ENCODE results near the gene RASGRP1.
A peak's percentile ranks its signal among the peaks of the same experiment; 100 is the strongest.

Gene RASGRP1

DNA sequence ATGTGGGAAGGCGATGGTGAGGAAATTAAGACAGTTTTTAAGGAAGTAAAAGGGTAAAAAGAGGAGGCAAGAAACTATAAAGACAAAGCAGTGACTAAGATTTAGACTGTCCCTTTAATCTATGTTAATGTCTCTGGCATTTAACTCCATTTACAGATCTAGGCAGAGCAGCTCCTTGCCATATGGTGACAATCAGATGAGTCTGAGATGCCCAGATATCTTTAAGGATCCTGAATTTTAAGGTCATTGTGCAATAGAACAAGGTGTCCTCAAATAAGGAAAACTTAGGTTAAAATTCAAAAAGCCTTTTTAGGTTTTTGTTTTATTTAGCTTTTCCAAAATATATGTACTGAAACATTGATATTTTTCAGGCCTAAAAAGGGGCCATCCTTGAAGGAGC is 24.1 kb downstream of the RASGRP1 start:
- intact Hi-C loops (cut with DNase I) = loop anchor here (10.0 kb wide), 1 partner anchor 66 kb away; no protein-coding TSS in a partner anchor
- DNase-seq = no peak

DNA sequence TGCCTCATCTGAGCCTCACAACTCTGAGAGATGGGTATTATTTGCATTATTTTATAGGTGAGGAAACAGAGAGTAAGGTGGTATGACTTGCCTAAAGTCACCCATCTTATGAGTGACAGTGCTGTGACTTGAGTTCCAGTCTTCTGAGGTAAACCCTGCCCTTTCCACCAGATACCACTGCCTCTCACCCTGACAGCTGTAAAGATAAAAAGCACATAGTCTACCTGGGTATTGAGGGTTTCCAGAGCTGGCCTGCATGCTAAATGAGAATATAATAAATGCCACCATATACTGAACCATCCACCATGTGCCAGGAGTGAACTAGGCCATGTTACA is 25.6 kb downstream of the RASGRP1 start:
- DNase-seq = no peak

GRCh38 chr15:38538328-38539007 is 26.1 kb downstream of the RASGRP1 start:
- DNase-seq = no peak
- intact Hi-C loops (cut with DNase I) = no loop called here

More for the DNA sequence above, 25.6 kb downstream of the RASGRP1 start:
- intact Hi-C loops (cut with DNase I) = no loop called here

DNA sequence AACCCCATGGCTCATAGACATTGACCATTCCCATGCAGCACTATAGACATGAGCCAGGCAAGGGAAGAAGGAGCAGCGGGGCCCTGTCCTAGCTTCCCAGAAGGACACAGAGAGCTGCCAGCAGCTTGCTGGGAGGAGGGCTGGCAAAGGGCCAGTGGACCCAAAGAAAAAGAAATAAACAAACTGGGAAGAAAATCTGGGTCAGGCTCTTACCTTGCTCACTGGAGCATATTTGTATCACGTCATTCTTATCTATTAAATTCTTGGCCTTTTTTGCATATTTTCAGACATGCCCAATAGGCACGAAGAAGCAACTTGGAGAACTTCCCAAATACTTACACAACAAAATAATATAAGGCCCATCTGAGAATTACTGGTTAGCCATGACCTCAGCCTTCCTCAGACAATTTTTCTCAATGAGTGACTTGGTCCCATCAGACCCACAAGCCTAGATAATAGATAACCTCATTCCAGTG is 28.4 kb downstream of the RASGRP1 start:
- peak in 3 of 10 donors; percentile 28 to 84 (median 77) for DNase-seq

GRCh38 chr15:38535491-38536200 is 29.0 kb downstream of the RASGRP1 start:
- DNase-seq = peak in 8 of 10 donors; percentile 40 to 89 (median 56)
- intact Hi-C loops (cut with DNase I) = no loop called here

More for the DNA sequence above, 28.4 kb downstream of the RASGRP1 start:
- intact Hi-C loops (cut with DNase I) = no loop called here

GRCh38 chr15:38534691-38535090 is 29.9 kb downstream of the RASGRP1 start:
- no peak for DNase-seq
- intact Hi-C loops (cut with DNase I) = no loop called here

- DNase-seq = no peak
- intact Hi-C loops (cut with DNase I) = no loop called here
Measured at GRCh38 chr15:38533926-38534325, 30.7 kb downstream of the RASGRP1 start.

- no peak for DNase-seq
- intact Hi-C loops (cut with DNase I) = no loop called here
Measured at GRCh38 chr15:38533416-38533915, 31.1 kb downstream of the RASGRP1 start.

GRCh38 chr15:38532728-38533127 is 31.9 kb downstream of the RASGRP1 start:
- intact Hi-C loops (cut with DNase I) = no loop called here
- DNase-seq = no peak

DNA sequence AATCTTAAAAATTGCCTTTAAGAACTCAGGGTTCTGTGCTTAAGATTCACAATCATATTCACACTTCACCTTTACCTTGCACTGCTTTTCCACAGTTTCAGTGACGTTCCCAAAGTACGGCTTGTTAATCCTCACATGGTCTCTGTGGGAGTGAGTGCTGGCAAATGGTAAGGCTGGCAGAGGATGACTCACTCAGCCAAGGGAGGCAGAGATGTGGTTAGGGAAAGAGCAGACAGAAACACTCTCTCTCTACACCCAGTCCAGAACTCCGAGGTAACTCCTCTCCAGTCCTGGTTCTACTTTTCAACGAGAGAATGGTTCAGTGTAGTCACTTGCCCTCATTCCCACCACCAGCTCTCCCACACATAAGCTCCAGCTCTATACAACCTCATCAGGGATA is 33.1 kb downstream of the RASGRP1 start:
- peak in 5 of 10 donors; percentile 39 to 89 (median 47) for DNase-seq
- intact Hi-C loops (cut with DNase I) = no loop called here

DNA sequence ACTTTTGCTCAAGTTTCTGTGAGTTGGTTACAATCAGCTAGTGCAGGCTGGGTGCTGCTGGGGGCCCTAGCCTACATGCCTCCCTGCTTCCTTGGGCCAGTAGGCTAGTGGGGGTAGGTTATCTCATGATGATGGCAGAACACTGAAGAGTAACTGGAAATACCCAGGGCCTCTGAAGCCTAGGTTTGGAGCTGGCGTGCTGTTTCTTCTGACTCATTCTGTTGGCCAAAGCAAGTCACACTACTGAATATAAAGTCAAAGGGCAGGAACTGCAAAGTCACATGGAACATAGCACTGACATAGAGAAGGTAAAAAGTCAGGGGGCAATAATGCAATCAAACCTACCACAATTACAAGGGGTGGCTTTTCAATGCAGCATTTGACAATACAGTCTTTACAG is 34.5 kb downstream of the RASGRP1 start:
- intact Hi-C loops (cut with DNase I) = no loop called here
- DNase-seq = no peak

- DNase-seq = no peak
- intact Hi-C loops (cut with DNase I) = no loop called here
Measured at GRCh38 chr15:38528294-38528693, 36.3 kb downstream of the RASGRP1 start.

DNA sequence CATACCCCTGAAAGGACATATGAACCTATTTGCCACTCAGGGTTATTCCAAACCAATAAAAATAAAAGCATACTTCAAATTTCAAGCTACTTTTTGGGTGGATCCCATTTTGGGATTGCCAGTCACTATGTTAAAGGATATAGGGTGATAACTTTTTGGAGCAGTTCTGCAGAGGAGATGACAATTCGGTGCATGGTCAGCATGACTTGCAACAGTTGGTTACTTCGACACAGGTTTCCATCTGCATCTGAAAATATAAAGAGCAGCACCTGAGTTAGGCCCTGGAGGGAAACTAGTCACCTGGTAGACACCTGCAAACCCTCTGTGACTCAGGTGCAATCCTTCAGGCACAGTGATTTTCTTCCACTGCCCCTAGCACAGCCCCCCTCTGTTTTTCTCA is 38.5 kb downstream of the RASGRP1 start:
- DNase-seq = no peak
- intact Hi-C loops (cut with DNase I) = no loop called here

- peak in 3 of 10 donors; percentile 20 to 82 (median 73) for DNase-seq
- intact Hi-C loops (cut with DNase I) = no loop called here
Measured at GRCh38 chr15:38525489-38525888, 39.1 kb downstream of the RASGRP1 start.

DNA sequence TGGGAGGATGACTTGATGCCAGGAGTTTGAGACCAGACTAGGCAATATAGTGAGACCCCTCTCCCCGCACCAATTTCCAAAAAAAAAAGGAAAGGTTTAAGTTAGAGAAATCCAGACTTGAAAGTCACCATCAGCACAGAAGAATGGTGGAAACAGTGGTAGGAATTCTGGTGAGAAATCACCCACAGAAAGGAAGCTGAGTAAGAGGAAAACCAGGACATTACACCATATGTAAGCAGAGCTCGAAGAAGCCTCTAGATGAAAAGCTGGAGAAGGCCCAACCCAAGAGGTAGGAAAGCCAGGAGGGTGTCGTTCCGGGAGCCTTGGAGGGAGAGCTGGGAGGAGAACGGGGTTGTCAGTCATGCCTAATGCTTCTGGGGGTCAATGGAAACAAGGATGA is 40.5 kb downstream of the RASGRP1 start:
- intact Hi-C loops (cut with DNase I) = no loop called here
- no peak for DNase-seq

DNA sequence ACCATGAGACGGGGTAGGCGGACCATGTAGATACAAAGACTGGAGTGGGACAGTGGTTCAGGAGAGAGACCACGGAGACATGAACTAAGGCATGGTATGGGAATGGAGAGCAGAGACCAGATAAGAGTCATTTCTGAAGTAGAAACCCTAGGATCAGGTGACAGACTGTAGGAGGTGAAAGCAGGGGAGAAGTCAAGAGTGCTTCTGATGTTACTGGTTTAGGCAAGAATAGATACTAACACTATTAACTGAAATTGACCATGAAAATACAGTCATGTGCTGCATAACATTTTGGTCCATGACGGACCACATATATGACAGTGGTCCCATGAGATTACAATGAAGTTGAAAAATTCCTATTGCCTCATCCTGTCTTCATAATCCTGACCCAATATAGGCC is 41.7 kb downstream of the RASGRP1 start:
- intact Hi-C loops (cut with DNase I) = no loop called here
- no peak for DNase-seq

GRCh38 chr15:38521316-38521715 is 43.3 kb downstream of the RASGRP1 start:
- no peak for DNase-seq
- intact Hi-C loops (cut with DNase I) = no loop called here

- DNase-seq = no peak
- intact Hi-C loops (cut with DNase I) = no loop called here
Measured at GRCh38 chr15:38520035-38520434, 44.6 kb downstream of the RASGRP1 start.

- intact Hi-C loops (cut with DNase I) = no loop called here
- no peak for DNase-seq
Measured at GRCh38 chr15:38518084-38518483, 46.5 kb downstream of the RASGRP1 start.

GRCh38 chr15:38517312-38517975 is 47.2 kb downstream of the RASGRP1 start:
- no peak for DNase-seq
- intact Hi-C loops (cut with DNase I) = no loop called here

- DNase-seq = no peak
- intact Hi-C loops (cut with DNase I) = no loop called here
Measured at GRCh38 chr15:38516626-38517025, 48.0 kb downstream of the RASGRP1 start.

All from posterior cingulate gyrus (tissue), 11 donors.